GM12891 (cell line): ENCODE results near the gene ICA1.

Experiments
- POLR2A ChIP-seq: IDR thresholded peaks from 2 replicates; pipeline ENCODE4 v1.6.1; 2011; ENCODE audit warnings: low read depth, low read length, control low read depth
- POLR2AphosphoS5 ChIP-seq: IDR thresholded peaks from 2 replicates; pipeline ENCODE4 v1.6.1; 2011; ENCODE audit warnings: low read depth, low read length, control low read depth

- TF ChIP-seq POLR2AphosphoS5 = no peak
- no peak for TF ChIP-seq POLR2A
Measured at GRCh38 chr7:8146106-8146787, 115.7 kb downstream of the ICA1 start.
